HG02840 (cell line): ENCODE results near the gene KIAA0753.
"Not testable (repeated sequence)": the region's sequence is repeated elsewhere in the genome, so short reads cannot be mapped to it uniquely, and the experiment has no call there.

Experiments used
- ATAC-seq: cut with Tn5 transposase; IDR thresholded peaks from one replicate; pipeline ENCODE4 v1.9.1; 2021; ENCODE audit warnings: mild to moderate bottlenecking, moderate library complexity, moderate number of reproducible peaks; ENCODE audit not compliant: unreplicated experiment, low FRiP score

KIAA0753 gene

DNA sequence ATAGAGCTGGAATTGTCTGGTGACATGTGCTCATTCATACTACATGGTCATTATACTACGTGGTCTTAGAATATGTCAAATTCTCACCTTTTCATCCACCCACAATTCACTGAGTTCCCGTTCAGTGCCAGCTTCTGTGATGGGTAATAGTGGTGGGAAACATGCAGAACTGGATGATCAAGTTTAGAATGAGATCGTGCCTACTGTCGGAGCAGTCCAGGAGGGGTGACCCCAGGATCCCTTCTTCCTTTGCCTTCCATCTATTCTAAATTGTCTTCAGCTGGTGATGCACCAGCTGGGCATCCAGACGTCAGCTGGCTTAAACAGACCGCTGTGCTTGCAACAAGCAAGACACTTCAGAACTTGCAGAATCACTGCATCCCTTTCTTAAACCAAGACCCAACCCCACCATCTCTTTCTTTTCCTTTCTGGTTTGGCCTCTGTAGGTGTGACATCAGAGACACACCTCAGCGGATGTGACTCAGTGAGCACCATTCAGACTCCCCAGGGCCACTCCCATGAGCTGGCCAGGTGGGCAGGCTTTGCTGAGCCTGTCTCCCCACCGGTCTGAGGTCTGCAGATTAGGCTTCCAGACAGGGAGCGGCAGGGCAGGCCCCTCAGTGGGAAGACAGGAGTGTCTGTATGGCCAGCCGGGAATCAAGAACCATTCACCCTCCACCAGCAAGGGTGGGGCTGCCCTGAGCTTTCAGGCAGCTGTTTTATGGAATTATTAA, 29.1 kb upstream of the KIAA0753 start:
- no peak for ATAC-seq

- ATAC-seq, result no peak
Observed at GRCh38 chr17:6668727-6669425, 28.4 kb upstream of the KIAA0753 start.

DNA sequence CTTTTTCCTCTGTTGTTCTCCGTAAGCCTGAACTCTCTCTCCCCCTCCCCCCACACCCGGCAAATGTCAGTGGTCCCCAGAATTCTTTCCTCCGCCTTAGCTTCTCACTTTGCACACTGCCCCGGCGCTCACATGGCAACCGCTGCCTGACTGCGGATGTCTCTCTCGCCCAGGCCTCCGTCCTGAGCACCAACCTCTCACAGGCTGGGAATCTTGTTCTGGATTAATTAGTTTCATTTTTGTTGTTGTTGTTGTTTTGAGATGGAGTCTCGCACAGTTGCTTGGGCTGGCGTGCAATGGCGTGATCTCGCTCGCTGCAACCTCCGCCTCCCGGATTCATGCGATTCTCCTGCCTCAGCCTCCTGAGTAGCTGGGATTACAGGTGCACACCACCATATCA, 27.7 kb upstream of the KIAA0753 start:
- no peak for ATAC-seq

GRCh38 chr17:6667516-6667915, 27.0 kb upstream of the KIAA0753 start:
- ATAC-seq, result no peak

DNA sequence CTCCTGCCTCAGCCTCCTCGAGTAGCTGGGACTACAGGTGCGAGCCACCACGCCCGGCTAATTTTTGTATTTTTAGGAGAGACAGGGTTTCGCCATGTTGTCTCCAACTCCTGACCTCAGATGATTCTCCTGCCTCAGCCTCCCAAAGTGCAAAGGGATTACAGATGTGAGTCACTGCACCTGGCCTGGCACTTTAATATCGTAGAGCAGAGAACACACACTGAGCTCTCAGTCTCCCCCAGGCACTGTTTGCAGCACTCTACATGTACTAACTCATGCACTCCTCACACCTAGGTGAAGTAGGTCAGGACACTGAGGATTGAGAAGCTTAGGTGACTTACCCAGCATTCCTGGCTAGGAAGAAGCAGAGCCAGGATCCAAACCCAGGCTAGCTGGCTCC, 26.0 kb upstream of the KIAA0753 start:
- no peak for ATAC-seq

GRCh38 chr17:6666077-6666521, 25.6 kb upstream of the KIAA0753 start:
- ATAC-seq, result no peak

DNA sequence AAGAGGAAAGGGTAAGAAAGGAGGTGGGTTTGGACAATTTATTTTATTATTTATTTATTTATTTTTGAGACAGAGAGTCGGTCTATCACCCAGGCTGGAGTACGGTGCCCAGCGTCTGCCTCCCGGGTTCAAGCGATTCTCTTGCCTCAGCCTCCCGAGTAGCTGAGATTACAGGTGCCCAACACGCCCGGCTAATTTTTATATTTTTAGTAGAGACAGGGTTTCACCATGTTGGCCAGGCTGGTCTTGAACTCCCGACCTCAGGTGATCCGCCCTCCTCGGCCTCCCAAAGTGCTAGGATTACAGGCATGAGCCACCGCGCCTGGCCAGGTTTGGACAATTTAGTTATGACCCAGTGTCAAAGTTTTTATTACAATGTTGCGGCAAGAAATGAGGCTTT, 22.7 kb upstream of the KIAA0753 start:
- not testable (repeated sequence) for ATAC-seq

GRCh38 chr17:6661464-6661848, 20.9 kb upstream of the KIAA0753 start:
- no peak for ATAC-seq

- no peak for ATAC-seq
Observed at GRCh38 chr17:6660805-6661463, 20.4 kb upstream of the KIAA0753 start.

DNA sequence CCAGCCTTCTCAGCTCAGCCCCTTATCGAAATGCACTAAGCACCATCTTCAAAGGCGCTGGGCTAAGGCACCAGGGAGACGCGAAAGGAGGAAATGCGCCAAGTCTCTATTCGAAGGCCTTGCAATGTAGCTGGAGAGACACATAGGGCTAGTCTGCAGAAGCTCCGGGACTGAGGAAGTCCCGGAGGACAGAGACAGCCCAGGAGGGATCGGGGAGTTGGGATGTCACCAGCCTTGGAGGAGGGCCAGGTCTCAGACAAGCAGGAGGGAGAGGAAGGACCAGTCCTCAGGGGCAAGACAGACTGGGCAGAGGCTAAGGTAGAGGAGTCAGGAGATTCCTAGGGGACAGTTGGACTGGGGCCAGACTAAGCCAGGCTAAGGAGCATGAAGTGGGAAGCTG, 19.6 kb upstream of the KIAA0753 start:
- ATAC-seq, result no peak

DNA sequence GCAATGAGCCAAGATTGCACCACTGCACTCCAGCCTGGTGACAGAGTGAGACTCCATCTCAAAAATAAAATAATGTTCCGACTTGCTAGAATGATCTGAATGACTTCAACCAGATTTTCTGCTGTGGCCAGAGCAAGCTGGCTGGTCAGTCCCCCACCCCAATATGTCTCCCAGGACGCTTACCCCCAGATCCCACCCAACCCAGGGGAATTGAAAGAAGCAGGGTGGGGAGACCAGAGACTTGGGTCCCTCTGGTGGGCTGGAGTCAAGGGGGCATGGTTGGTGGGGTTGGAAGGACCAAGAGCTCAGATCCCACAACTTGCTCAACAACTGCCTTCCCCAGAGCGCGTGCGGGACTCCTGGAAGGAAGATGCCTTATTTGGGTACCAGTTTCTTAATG, 17.9 kb upstream of the KIAA0753 start:
- ATAC-seq, result not testable (repeated sequence)

GRCh38 chr17:6657633-6658287, 17.2 kb upstream of the KIAA0753 start:
- ATAC-seq, result no peak

GRCh38 chr17:6656797-6657632, 16.5 kb upstream of the KIAA0753 start:
- ATAC-seq, result not testable (repeated sequence)

DNA sequence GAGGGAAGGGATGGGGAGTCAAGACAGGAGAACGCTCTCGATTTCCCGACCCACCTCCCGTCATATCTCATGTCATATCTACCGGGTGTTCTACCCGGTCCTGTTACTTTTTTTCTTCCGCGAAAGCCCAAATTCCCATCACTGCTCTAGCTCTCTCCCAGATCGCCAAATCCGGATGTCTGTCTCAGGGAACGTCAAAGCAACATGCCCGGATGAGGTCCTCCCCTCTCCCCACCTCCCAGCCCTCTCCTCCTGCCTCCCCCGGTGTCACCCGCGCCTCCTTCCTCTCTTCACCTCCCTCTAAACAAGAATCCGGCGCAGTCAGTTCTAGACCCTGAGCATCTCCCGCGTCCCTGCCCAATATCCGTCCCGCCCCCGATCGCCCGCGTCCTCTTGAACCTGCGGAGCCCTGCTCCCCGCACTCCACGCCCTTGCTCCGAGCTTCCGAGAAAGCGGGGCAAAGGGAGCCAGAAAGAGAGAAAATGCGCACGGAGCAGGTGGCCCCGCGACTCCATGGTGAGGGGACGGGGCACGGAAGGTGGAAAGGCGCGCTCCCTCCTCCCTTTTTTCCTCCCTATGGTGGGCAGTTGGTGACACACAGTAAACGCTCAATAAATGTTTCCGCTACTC, 15.3 kb upstream of the KIAA0753 start:
- not testable (repeated sequence) for ATAC-seq

- ATAC-seq, result no peak
Observed at GRCh38 chr17:6654841-6655731, 14.6 kb upstream of the KIAA0753 start.

GRCh38 chr17:6651919-6652452, 11.5 kb upstream of the KIAA0753 start:
- peak; percentile 11 for ATAC-seq

DNA sequence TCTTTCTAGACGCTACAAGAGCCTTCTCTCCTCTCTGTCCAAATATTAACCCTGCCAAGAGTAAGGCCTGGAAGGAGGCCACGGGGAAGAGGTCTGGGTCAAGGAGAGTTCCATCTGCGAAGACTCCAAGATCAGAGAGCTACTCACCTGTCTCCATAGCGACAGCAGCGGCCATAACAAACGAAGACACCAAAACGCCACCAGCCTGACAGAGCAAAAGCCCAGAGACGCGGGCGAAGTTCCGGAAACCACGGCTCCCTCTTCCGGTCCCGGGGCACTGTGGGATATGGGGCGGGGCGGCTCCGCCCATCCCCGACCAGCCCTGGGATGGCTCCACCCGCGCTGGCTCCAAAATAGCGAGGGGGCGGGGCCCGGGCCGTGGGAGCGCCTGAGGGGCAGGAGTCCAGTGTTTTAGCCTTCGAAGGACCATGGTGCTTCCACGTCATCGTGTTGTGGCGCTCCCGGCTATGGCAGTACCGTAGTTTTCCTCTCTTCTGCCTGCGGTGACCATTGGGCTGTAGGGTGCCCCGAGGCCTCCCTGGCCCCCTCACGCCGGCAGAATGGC, 10.9 kb upstream of the KIAA0753 start, which contains the start of the genes C17orf100 and MED31:
TSS of gene C17orf100 (plus strand) at position 409 of the 565 bp plus-strand sequence. CDS start at position 561, 152 bp downstream.
TSS of gene MED31 (minus strand) at position 252 of the 565 bp plus-strand sequence. CDS start at position 175, 77 bp downstream.
- ATAC-seq, result peak; percentile 89

DNA sequence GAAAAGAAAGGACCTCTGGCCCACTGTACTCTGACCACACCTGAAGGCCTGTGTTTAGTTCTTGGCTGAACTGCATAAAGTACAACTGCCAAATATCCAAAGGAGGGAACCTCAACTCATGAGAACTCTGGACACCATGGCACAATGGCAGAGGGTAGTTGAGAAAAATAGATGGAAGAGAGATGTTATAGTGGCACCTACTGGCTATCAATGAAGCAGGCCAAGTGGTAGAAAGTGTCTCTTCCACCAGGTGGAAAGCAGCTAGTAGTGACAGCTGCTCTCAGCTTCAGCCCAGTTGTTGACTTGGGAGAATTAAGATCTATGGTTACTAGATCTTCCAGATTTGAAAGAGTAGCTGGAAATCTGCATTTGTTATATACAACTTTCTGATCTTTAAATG, 7.7 kb upstream of the KIAA0753 start:
- ATAC-seq, result no peak
